ENCODE results near the gene MRAP2. TPM values are rescaled to one million over a fixed set of nuclear protein-coding genes. Genes with fewer than 3 reads are reported as not detected.

MRAP2 gene
- polyA plus RNA-seq, 3 donors = not detected

DNA sequence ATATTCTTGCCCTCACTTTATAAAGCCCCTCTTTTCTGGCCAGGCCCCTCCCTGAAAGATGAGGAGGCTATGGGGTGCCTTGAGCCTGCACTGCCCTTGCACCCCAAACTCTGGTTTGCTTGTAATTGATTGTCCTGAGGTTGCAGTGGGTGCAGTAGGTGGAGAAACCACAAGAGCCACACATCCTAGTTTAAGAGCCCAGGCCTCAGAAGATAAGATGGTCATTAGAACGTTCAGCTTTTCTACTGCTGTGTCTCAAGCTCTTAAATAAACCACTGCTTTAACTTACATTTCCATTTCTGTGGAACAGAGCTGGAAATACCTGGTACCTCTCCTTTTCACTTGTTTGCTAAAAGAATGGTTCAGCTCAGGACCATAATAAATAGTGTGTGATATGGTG lies 9.0 kb downstream of the MRAP2 start:
- H3K4me2 ChIP-seq (replicated peaks; ENCODE audit: extremely low read depth, low read length, poor library complexity, severe bottlenecking) = no peak overlapping the region
- H3K9me3 ChIP-seq (replicated peaks in 1 of 2; ENCODE audit: control insufficient read depth in 1 of 2, insufficient read depth in 1 of 2, low read length in 2 of 2) = peaks cover 9 to 16% of the 10 kb centered on the region in 2 donors
- no peaks in the 10 kb centered on the region for H3K4me1 ChIP-seq (ENCODE audit: control insufficient read depth in 1 of 2, insufficient read depth in 2 of 2, low read length in 2 of 2)
- no CpG with 5 or more reads among the region's 1 CpG for WGBS (ENCODE audit: insufficient coverage)
- no peak overlapping the region for H3K4me3 Mint-ChIP-seq
- TF ChIP-seq, protein P1, sequence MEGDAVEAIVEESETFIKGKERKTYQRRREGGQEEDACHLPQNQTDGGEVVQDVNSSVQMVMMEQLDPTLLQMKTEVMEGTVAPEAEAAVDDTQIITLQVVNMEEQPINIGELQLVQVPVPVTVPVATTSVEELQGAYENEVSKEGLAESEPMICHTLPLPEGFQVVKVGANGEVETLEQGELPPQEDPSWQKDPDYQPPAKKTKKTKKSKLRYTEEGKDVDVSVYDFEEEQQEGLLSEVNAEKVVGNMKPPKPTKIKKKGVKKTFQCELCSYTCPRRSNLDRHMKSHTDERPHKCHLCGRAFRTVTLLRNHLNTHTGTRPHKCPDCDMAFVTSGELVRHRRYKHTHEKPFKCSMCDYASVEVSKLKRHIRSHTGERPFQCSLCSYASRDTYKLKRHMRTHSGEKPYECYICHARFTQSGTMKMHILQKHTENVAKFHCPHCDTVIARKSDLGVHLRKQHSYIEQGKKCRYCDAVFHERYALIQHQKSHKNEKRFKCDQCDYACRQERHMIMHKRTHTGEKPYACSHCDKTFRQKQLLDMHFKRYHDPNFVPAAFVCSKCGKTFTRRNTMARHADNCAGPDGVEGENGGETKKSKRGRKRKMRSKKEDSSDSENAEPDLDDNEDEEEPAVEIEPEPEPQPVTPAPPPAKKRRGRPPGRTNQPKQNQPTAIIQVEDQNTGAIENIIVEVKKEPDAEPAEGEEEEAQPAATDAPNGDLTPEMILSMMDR (IDR thresholded peaks at IDR 0.05) = no peak
- no peaks in the 10 kb centered on the region for H3K4me1 Mint-ChIP-seq
- H3K9me3 Mint-ChIP-seq = peaks cover 9 to 24% (median 13%) of the 10 kb centered on the region in 7 donors
- H3K36me3 Mint-ChIP-seq = no peaks in the 10 kb centered on the region
- H3K36me3 ChIP-seq (replicated peaks in 1 of 2; ENCODE audit: control insufficient read depth in 1 of 2, insufficient read depth in 2 of 2, low read length in 2 of 2) = no peaks in the 10 kb centered on the region
- H3K79me2 ChIP-seq (ENCODE audit: insufficient read depth, low read length) = no peaks in the 10 kb centered on the region
- no peak overlapping the region for H3K9ac ChIP-seq (ENCODE audit: insufficient read depth, low read length, poor library complexity, severe bottlenecking)
- H3K27ac ChIP-seq (ENCODE audit: low read depth in 1 of 2, low read length in 2 of 2) = no peak overlapping the region
- no peak overlapping the region for H2AFZ ChIP-seq (ENCODE audit: insufficient read depth, low read depth, low read length, poor library complexity, severe bottlenecking)
- H4K20me1 ChIP-seq (ENCODE audit: insufficient read depth, low read length) = no peaks in the 10 kb centered on the region
- DNase-seq = no peak
- H3K27ac Mint-ChIP-seq = no peak overlapping the region
- no peaks in the 10 kb centered on the region for H3K27me3 ChIP-seq (ENCODE audit: control insufficient read depth in 2 of 2, insufficient read depth in 2 of 2, low read length in 2 of 2)
- intact Hi-C loops (cut with micrococcal nuclease) = no loop called here
- no peak overlapping the region for H3K4me3 ChIP-seq (replicated peaks in 1 of 3; ENCODE audit: low read depth in 2 of 3, low read length in 3 of 3)
- H3K27me3 Mint-ChIP-seq (ENCODE audit: low read depth in 3 of 3) = peaks cover 0 to 1% (median 0%) of the 10 kb centered on the region in 3 donors

DNA sequence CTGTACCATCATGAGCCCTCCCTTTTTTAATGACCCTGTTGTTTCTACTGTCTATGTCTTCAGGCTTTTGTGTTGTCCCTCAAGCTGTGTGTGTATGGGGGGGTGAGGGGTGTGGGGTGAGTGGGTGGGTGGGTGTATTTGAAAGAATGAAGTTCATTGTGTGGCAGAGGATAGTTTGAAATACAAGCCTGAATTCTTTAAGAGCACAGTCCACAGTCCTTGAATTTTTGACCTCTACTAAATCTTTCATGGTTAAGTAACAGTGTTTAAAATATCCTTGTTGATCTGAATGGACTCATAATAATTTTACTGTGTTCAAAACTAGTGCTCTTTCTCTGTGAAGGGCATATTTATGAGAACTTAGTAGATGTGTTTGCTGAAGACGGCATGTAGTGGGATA lies 10.0 kb downstream of the MRAP2 start:
- H3K4me3 Mint-ChIP-seq = no peak overlapping the region
- TF ChIP-seq, protein P1 (IDR thresholded peaks at IDR 0.05) = no peak
- no peak for DNase-seq
- no CpG with 5 or more reads among the region's 1 CpG for WGBS (ENCODE audit: insufficient coverage)
- H3K27ac Mint-ChIP-seq = no peak overlapping the region
- H3K79me2 ChIP-seq (ENCODE audit: insufficient read depth, low read length) = no peaks in the 10 kb centered on the region
- no peaks in the 10 kb centered on the region for H4K20me1 ChIP-seq (ENCODE audit: insufficient read depth, low read length)
- H3K9me3 Mint-ChIP-seq = peaks cover 5 to 22% (median 9%) of the 10 kb centered on the region in 7 donors
- intact Hi-C loops (cut with micrococcal nuclease) = no loop called here
- no peaks in the 10 kb centered on the region for H3K4me1 Mint-ChIP-seq
- no peaks in the 10 kb centered on the region for H3K36me3 Mint-ChIP-seq
- H3K27me3 Mint-ChIP-seq (ENCODE audit: low read depth in 3 of 3) = peaks cover 0 to 2% (median 0%) of the 10 kb centered on the region in 3 donors
- H3K4me3 ChIP-seq (replicated peaks in 1 of 3; ENCODE audit: low read depth in 2 of 3, low read length in 3 of 3) = no peak overlapping the region
- H3K9ac ChIP-seq (ENCODE audit: insufficient read depth, low read length, poor library complexity, severe bottlenecking) = no peak overlapping the region
- H3K27me3 ChIP-seq (ENCODE audit: control insufficient read depth in 2 of 2, insufficient read depth in 2 of 2, low read length in 2 of 2) = no peaks in the 10 kb centered on the region
- H3K27ac ChIP-seq (ENCODE audit: low read depth in 1 of 2, low read length in 2 of 2) = no peak overlapping the region
- H3K36me3 ChIP-seq (replicated peaks in 1 of 2; ENCODE audit: control insufficient read depth in 1 of 2, insufficient read depth in 2 of 2, low read length in 2 of 2) = no peaks in the 10 kb centered on the region
- no peak overlapping the region for H3K4me2 ChIP-seq (replicated peaks; ENCODE audit: extremely low read depth, low read length, poor library complexity, severe bottlenecking)
- H3K9me3 ChIP-seq (replicated peaks in 1 of 2; ENCODE audit: control insufficient read depth in 1 of 2, insufficient read depth in 1 of 2, low read length in 2 of 2) = peaks cover 8 to 9% of the 10 kb centered on the region in 2 donors
- H2AFZ ChIP-seq (ENCODE audit: insufficient read depth, low read depth, low read length, poor library complexity, severe bottlenecking) = no peak overlapping the region
- no peaks in the 10 kb centered on the region for H3K4me1 ChIP-seq (ENCODE audit: control insufficient read depth in 1 of 2, insufficient read depth in 2 of 2, low read length in 2 of 2)

Measured in CD14-positive monocyte (primary cell).